Measurements from ENCODE around the gene INPP5A. TPM values are rescaled to one million over a fixed set of nuclear protein-coding genes. Genes with fewer than 3 reads are reported as not detected.

The INPP5A gene
- total and polyA plus RNA-seq, 5 donors from 2014 or later = 0.66 to 21.3 (median 1.0) TPM

GRCh38 chr10:132543916-132544743 is 6.5 kb downstream of the INPP5A start:
- Mint-ChIP-seq H3K4me3 (peak overlapping the region; percentile 81 to 96 (median 93)), H3K4me1 (peaks cover 8 to 88% (median 50%) of the 10 kb centered on the region in 4 donors)

GRCh38 chr10:132544744-132545658 is 7.4 kb downstream of the INPP5A start:
- H3K4me1 ChIP-seq (ENCODE audit: control insufficient read depth, insufficient read depth, low read length, poor library complexity, severe bottlenecking) = peaks cover 45% of the 10 kb centered on the region
- Mint-ChIP-seq H3K9me3 (no peaks in the 10 kb centered on the region), H3K27me3 (no peaks in the 10 kb centered on the region), H3K27ac (peak overlapping the region; percentile 90 to 96 (median 92)), H3K36me3 (peaks cover 3% of the 10 kb centered on the region), H3K4me1 (peaks cover 3 to 83% (median 47%) of the 10 kb centered on the region in 4 donors), H3K4me3 (peak overlapping the region; percentile 81 to 96 (median 93))
- peak overlapping the region; percentile 57 for H3K27ac ChIP-seq (ENCODE audit: insufficient read depth, low read length, poor library complexity, severe bottlenecking)
- DNase-seq = peak in 2 of 3 donors; percentile 39 to 42
- H3K9me3 ChIP-seq (ENCODE audit: control insufficient read depth in 2 of 2, low read length in 2 of 2) = no peaks in the 10 kb centered on the region
- H3K36me3 ChIP-seq (ENCODE audit: control insufficient read depth, insufficient read depth, low read length) = no peaks in the 10 kb centered on the region
- ATAC-seq (ENCODE audit: low read depth in 2 of 2) = peak; percentile 41 to 44
- H3K27me3 ChIP-seq (ENCODE audit: control insufficient read depth, insufficient read depth, low read length) = no peaks in the 10 kb centered on the region
- peak overlapping the region; percentile 82 for H3K4me3 ChIP-seq (ENCODE audit: low read depth, low read length)

More at GRCh38 chr10:132543916-132544743, 6.5 kb downstream of the INPP5A start:
- Histone ChIP-seq H3K27me3 (ENCODE audit: control insufficient read depth, insufficient read depth, low read length) (no peaks in the 10 kb centered on the region), H3K9me3 (ENCODE audit: control insufficient read depth in 2 of 2, low read length in 2 of 2) (no peaks in the 10 kb centered on the region), H3K4me3 (ENCODE audit: low read depth, low read length) (peak overlapping the region; percentile 82), H3K4me1 (ENCODE audit: control insufficient read depth, insufficient read depth, low read length, poor library complexity, severe bottlenecking) (peaks cover 54% of the 10 kb centered on the region), H3K27ac (ENCODE audit: insufficient read depth, low read length, poor library complexity, severe bottlenecking) (peak overlapping the region; percentile 57), H3K36me3 (ENCODE audit: control insufficient read depth, insufficient read depth, low read length) (no peaks in the 10 kb centered on the region)
- peak; percentile 24 to 47 (median 39) for DNase-seq
- Mint-ChIP-seq H3K27ac (peak overlapping the region; percentile 90 to 96 (median 92)), H3K27me3 (no peaks in the 10 kb centered on the region), H3K9me3 (no peaks in the 10 kb centered on the region), H3K36me3 (peaks cover 3% of the 10 kb centered on the region)
- ATAC-seq (ENCODE audit: low read depth in 2 of 2) = peak; percentile 11 to 28

DNA sequence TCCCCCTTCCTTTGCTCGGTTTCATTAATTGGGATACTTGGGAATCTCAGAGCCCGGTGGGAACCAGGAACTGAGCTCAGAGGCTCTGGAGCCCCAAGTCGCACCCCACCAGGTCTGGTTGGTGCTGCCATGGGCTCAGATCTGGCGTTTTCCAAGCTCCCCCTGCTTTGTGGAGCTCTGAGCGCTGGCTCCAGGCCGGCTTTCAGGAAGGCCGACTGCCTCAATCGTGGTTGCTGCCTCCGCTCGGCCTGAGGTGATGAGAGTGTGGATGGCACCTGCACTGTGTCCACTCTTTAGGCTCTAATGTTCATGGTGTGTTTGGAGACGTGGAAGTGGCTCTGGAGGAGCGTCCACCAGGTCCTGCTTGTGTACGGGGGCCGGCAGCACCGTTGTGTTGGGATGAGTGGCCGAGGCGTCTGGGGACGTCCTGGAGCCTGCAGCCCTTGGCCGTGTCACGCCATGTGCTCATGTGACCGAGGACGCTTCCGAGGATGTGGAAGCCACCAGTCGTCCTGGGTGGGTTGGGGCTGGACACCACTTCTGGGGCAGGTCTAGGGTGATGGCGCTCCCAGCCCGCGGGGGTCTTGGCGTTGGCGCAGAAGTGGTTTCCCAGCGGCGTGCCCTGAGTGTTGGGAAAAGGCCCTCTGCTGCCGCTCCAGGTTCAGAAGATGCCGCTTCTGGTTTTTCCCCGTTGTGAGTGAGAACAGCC is 8.2 kb downstream of the INPP5A start:
- Histone ChIP-seq H3K4me3 (ENCODE audit: low read depth, low read length) (no peak overlapping the region), H3K27ac (ENCODE audit: insufficient read depth, low read length, poor library complexity, severe bottlenecking) (no peak overlapping the region), H3K4me1 (ENCODE audit: control insufficient read depth, insufficient read depth, low read length, poor library complexity, severe bottlenecking) (peaks cover 38% of the 10 kb centered on the region), H3K36me3 (ENCODE audit: control insufficient read depth, insufficient read depth, low read length) (no peaks in the 10 kb centered on the region), H3K27me3 (ENCODE audit: control insufficient read depth, insufficient read depth, low read length) (no peaks in the 10 kb centered on the region), H3K9me3 (ENCODE audit: control insufficient read depth in 2 of 2, low read length in 2 of 2) (no peaks in the 10 kb centered on the region)
- peak overlapping the region in 3 of 4 donors; percentile 54 to 93 (median 81) for H3K4me3 Mint-ChIP-seq
- H3K27ac Mint-ChIP-seq = peak overlapping the region in 2 of 3 donors; percentile 86 to 90
- H3K4me1 Mint-ChIP-seq = peaks cover 0 to 75% (median 41%) of the 10 kb centered on the region in 4 donors
- H3K9me3 Mint-ChIP-seq = no peaks in the 10 kb centered on the region
- DNase-seq = no peak
- H3K36me3 Mint-ChIP-seq = peaks cover 3% of the 10 kb centered on the region
- no peak for ATAC-seq (ENCODE audit: low read depth in 2 of 2)
- no peaks in the 10 kb centered on the region for H3K27me3 Mint-ChIP-seq

- Histone ChIP-seq H3K4me3 (ENCODE audit: low read depth, low read length) (no peak overlapping the region), H3K4me1 (ENCODE audit: control insufficient read depth, insufficient read depth, low read length, poor library complexity, severe bottlenecking) (peaks cover 43% of the 10 kb centered on the region), H3K9me3 (ENCODE audit: control insufficient read depth in 2 of 2, low read length in 2 of 2) (no peaks in the 10 kb centered on the region), H3K36me3 (ENCODE audit: control insufficient read depth, insufficient read depth, low read length) (no peaks in the 10 kb centered on the region), H3K27me3 (ENCODE audit: control insufficient read depth, insufficient read depth, low read length) (no peaks in the 10 kb centered on the region), H3K27ac (ENCODE audit: insufficient read depth, low read length, poor library complexity, severe bottlenecking) (no peak overlapping the region)
- Mint-ChIP-seq H3K27me3 (no peaks in the 10 kb centered on the region), H3K9me3 (no peaks in the 10 kb centered on the region), H3K27ac (peak overlapping the region in 2 of 3 donors; percentile 63 to 86), H3K36me3 (no peaks in the 10 kb centered on the region), H3K4me3 (peak overlapping the region in 2 of 4 donors; percentile 46 to 50), H3K4me1 (peaks cover 0 to 65% (median 38%) of the 10 kb centered on the region in 4 donors)
- DNase-seq = no peak
- ATAC-seq (ENCODE audit: low read depth in 2 of 2) = no peak
Measured at GRCh38 chr10:132546567-132547420, 9.2 kb downstream of the INPP5A start.

GRCh38 chr10:132547421-132547861 is 9.9 kb downstream of the INPP5A start:
- no peaks in the 10 kb centered on the region for H3K9me3 ChIP-seq (ENCODE audit: control insufficient read depth in 2 of 2, low read length in 2 of 2)
- Mint-ChIP-seq H3K27me3 (no peaks in the 10 kb centered on the region), H3K9me3 (no peaks in the 10 kb centered on the region), H3K4me3 (peak overlapping the region; percentile 8 to 46 (median 32)), H3K27ac (peak overlapping the region in 1 of 3 donors; percentile 69), H3K36me3 (no peaks in the 10 kb centered on the region), H3K4me1 (peaks cover 0 to 58% (median 35%) of the 10 kb centered on the region in 4 donors)
- ATAC-seq (ENCODE audit: low read depth in 2 of 2) (peak; percentile 28 to 43), DNase-seq (peak in 1 of 3 donors; percentile 13)
- H3K4me3 ChIP-seq (ENCODE audit: low read depth, low read length) = no peak overlapping the region
- no peak overlapping the region for H3K27ac ChIP-seq (ENCODE audit: insufficient read depth, low read length, poor library complexity, severe bottlenecking)
- H3K36me3 ChIP-seq (ENCODE audit: control insufficient read depth, insufficient read depth, low read length) = no peaks in the 10 kb centered on the region
- H3K4me1 ChIP-seq (ENCODE audit: control insufficient read depth, insufficient read depth, low read length, poor library complexity, severe bottlenecking) = peaks cover 39% of the 10 kb centered on the region
- H3K27me3 ChIP-seq (ENCODE audit: control insufficient read depth, insufficient read depth, low read length) = no peaks in the 10 kb centered on the region

GRCh38 chr10:132548106-132548823 is 10.7 kb downstream of the INPP5A start:
- H3K36me3 ChIP-seq (ENCODE audit: control insufficient read depth, insufficient read depth, low read length) = no peaks in the 10 kb centered on the region
- no peaks in the 10 kb centered on the region for H3K9me3 ChIP-seq (ENCODE audit: control insufficient read depth in 2 of 2, low read length in 2 of 2)
- ATAC-seq (ENCODE audit: low read depth in 2 of 2) = no peak
- H3K4me1 ChIP-seq (ENCODE audit: control insufficient read depth, insufficient read depth, low read length, poor library complexity, severe bottlenecking) = peaks cover 38% of the 10 kb centered on the region
- no peak overlapping the region for H3K4me3 ChIP-seq (ENCODE audit: low read depth, low read length)
- peaks cover 0 to 51% (median 31%) of the 10 kb centered on the region in 4 donors for H3K4me1 Mint-ChIP-seq
- H3K9me3 Mint-ChIP-seq = no peaks in the 10 kb centered on the region
- no peaks in the 10 kb centered on the region for H3K36me3 Mint-ChIP-seq
- H3K4me3 Mint-ChIP-seq = peak overlapping the region in 3 of 4 donors; percentile 25 to 76 (median 46)
- H3K27ac ChIP-seq (ENCODE audit: insufficient read depth, low read length, poor library complexity, severe bottlenecking) = no peak overlapping the region
- no peaks in the 10 kb centered on the region for H3K27me3 Mint-ChIP-seq
- no peak for DNase-seq
- peak overlapping the region in 1 of 3 donors; percentile 69 for H3K27ac Mint-ChIP-seq
- H3K27me3 ChIP-seq (ENCODE audit: control insufficient read depth, insufficient read depth, low read length) = no peaks in the 10 kb centered on the region

All from CD4-positive, CD25-positive, alpha-beta regulatory T cell (primary cell).